ENCODE data around the gene TOB1. TPM values are rescaled to one million over a fixed set of nuclear protein-coding genes. Genes with fewer than 3 reads are reported as not detected.

The TOB1 gene
- total RNA-seq, 1 experiment from 2014 or later, result 86.0 TPM

DNA sequence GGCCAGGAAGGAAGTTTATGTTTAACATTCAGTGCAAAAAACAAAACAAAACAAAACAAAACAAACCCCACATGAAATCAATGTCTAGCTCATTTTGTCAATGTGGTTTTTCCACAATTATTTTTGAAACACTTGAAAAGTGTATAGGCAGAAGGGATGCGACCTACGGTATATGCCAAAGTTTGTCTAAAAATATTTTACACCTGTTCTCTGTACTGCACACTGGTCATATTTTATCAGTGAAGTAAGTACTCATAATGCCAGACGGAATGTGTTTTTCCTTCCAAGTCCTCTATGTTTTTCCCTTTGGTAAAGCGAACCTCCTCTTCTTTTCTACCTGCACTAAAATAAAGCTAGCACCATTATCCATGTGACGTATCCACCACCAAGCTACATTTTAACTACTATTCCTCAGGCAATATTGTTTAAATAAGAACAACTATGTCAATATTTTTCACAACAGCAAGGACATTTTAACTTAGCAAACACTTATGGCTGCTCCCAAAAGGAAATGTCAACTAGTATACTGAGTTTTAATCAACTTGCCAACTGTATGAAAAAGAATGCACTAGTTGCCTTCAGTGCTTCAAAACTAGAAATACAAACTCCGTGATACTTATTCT, 10.3 kb downstream of the TOB1 start:
- ATAC-seq, result no peak

More for the DNA sequence above, 10.3 kb downstream of the TOB1 start:
- Histone ChIP-seq H3K36me3 (ENCODE audit: control insufficient read depth in 1 of 2, insufficient read depth in 2 of 2, low read length in 2 of 2) (no peaks in the 10 kb centered on the region), H4K20me1 (ENCODE audit: insufficient read depth) (no peaks in the 10 kb centered on the region), H3K4me2 (ENCODE audit: low read length) (no peak overlapping the region), H3K4me1 (ENCODE audit: control insufficient read depth in 1 of 2, insufficient read depth in 2 of 2, low read length in 2 of 2) (peaks cover 5 to 11% of the 10 kb centered on the region in 2 experiments), H3K4me3 (replicated peaks in 1 of 2; ENCODE audit: low read depth in 1 of 2, low read length in 2 of 2) (no peak overlapping the region), H3K9me2 (ENCODE audit: insufficient read depth) (no peaks in the 10 kb centered on the region), H3K9me3 (ENCODE audit: control insufficient read depth in 1 of 2, insufficient read depth in 1 of 2, low read depth in 1 of 2, low read length in 2 of 2) (no peaks in the 10 kb centered on the region), H3K27me3 (ENCODE audit: insufficient read depth, low read length) (no peaks in the 10 kb centered on the region), H3K79me2 (ENCODE audit: insufficient read depth, low read length) (no peaks in the 10 kb centered on the region), H3K27ac (ENCODE audit: low read depth, low read length) (no peak overlapping the region), H2AFZ (ENCODE audit: low read depth, low read length, poor library complexity, severe bottlenecking) (no peak overlapping the region), H3K9ac (ENCODE audit: low read length) (no peak overlapping the region)
- TF ChIP-seq SIN3A (IDR thresholded peaks at IDR 0.05; ENCODE audit: low read depth) (no peak), JUND (IDR thresholded peaks at IDR 0.05) (no peak), POLR2AphosphoS5 (IDR thresholded peaks at IDR 0.05; ENCODE audit: low read depth, low read length) (no peak), TCF7L2 (IDR thresholded peaks at IDR 0.05; ENCODE audit: borderline replicate concordance, extremely low read depth, insufficient read depth, insufficient read length) (no peak)
- TF ChIP-seq, protein P1, sequence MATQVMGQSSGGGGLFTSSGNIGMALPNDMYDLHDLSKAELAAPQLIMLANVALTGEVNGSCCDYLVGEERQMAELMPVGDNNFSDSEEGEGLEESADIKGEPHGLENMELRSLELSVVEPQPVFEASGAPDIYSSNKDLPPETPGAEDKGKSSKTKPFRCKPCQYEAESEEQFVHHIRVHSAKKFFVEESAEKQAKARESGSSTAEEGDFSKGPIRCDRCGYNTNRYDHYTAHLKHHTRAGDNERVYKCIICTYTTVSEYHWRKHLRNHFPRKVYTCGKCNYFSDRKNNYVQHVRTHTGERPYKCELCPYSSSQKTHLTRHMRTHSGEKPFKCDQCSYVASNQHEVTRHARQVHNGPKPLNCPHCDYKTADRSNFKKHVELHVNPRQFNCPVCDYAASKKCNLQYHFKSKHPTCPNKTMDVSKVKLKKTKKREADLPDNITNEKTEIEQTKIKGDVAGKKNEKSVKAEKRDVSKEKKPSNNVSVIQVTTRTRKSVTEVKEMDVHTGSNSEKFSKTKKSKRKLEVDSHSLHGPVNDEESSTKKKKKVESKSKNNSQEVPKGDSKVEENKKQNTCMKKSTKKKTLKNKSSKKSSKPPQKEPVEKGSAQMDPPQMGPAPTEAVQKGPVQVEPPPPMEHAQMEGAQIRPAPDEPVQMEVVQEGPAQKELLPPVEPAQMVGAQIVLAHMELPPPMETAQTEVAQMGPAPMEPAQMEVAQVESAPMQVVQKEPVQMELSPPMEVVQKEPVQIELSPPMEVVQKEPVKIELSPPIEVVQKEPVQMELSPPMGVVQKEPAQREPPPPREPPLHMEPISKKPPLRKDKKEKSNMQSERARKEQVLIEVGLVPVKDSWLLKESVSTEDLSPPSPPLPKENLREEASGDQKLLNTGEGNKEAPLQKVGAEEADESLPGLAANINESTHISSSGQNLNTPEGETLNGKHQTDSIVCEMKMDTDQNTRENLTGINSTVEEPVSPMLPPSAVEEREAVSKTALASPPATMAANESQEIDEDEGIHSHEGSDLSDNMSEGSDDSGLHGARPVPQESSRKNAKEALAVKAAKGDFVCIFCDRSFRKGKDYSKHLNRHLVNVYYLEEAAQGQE (IDR thresholded peaks at IDR 0.05; ENCODE audit: low read depth), result no peak
- TF ChIP-seq, protein P2, sequence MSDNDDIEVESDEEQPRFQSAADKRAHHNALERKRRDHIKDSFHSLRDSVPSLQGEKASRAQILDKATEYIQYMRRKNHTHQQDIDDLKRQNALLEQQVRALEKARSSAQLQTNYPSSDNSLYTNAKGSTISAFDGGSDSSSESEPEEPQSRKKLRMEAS (IDR thresholded peaks at IDR 0.05), result no peak
- BruUV-seq (replicated peaks), result no TSS peak
- RAD21 ChIA-PET (ENCODE audit: low non-redundant PET in 1 of 2, low total read pairs in 2 of 2, uncharacterized antibody in 2 of 2, unreplicated experiment in 2 of 2), result no interaction called here
- CTCF ChIA-PET, result interaction anchor here (0.6 to 1.9 kb wide), 4 partner anchors 9 to 298 kb away, joined by 3 to 6 read pairs (median 3); partner anchors contain the start of genes NME1 and TOB1
- intact Hi-C loops (cut with micrococcal nuclease), result no loop called here
- DNase-seq (ENCODE audit: low read depth, low spot score), result no peak
- POLR2A ChIA-PET, result interaction anchor here (0.9 to 4.2 kb wide), 3 partner anchors 11 to 96 kb away, joined by 3 to 32 read pairs (median 5); partner anchors contain the start of gene TOB1
